ENCODE data around the gene MSANTD1. TPM values are rescaled to one million over a fixed set of nuclear protein-coding genes. Genes with fewer than 3 reads are reported as not detected.

MSANTD1 gene
- total and polyA plus RNA-seq, 2 donors (not counting 3 experiments of a cell fraction or from before 2014, with no cell fraction given) = 0.14 to 1.2 TPM

- Histone ChIP-seq H3K79me2 (ENCODE audit: control insufficient read depth, insufficient read depth, low read length) (no peaks in the 10 kb centered on the region), H3K4me1 (ENCODE audit: control insufficient read depth, extremely low read depth, insufficient read depth, low read length) (no peaks in the 10 kb centered on the region), H3K4me2 (ENCODE audit: insufficient read depth, low read length) (no peak overlapping the region), H4K20me1 (replicated peaks; ENCODE audit: control insufficient read depth, extremely low read depth, insufficient read depth, low read length) (no peaks in the 10 kb centered on the region), H3K9me1 (replicated peaks; ENCODE audit: control insufficient read depth, extremely low read depth, insufficient read depth, low read length) (no peaks in the 10 kb centered on the region), H2AFZ (ENCODE audit: low read depth, low read length) (no peak overlapping the region), H3K9ac (replicated peaks; ENCODE audit: extremely low read depth, insufficient read depth, low read length) (no peak overlapping the region), H3K9me3 (replicated peaks; ENCODE audit: control insufficient read depth, insufficient read depth, low read length) (no peaks in the 10 kb centered on the region), H3K27ac (ENCODE audit: insufficient read depth, low read depth, low read length) (no peak overlapping the region), H3K27me3 (ENCODE audit: control insufficient read depth in 2 of 2, insufficient read depth in 2 of 2, low read length in 2 of 2) (no peaks in the 10 kb centered on the region), H3K36me3 (ENCODE audit: control insufficient read depth in 2 of 2, extremely low read depth in 1 of 2, insufficient read depth in 2 of 2, low read length in 2 of 2) (no peaks in the 10 kb centered on the region), H3K4me3 (replicated peaks in 1 of 3; ENCODE audit: insufficient read depth in 1 of 3, low read depth in 1 of 3, low read length in 3 of 3) (no peak overlapping the region)
- POLR2A ChIA-PET = no interaction called here
- no peak for FAIRE-seq
- CTCF ChIA-PET = interaction anchor here (1.0 kb wide), 1 partner anchor 228 kb away, joined by 3 read pairs; no protein-coding TSS in a partner anchor
- BruUV-seq (replicated peaks) = no TSS peak
- DNase-seq (ENCODE audit: low read depth, low spot score) = no peak
- intact Hi-C loops (cut with micrococcal nuclease) = no loop called here
- no peak for TF ChIP-seq POLR2A (IDR thresholded peaks at IDR 0.05; ENCODE audit: low read depth, low read length)
- TF ChIP-seq JUN (IDR thresholded peaks at IDR 0.05; ENCODE audit: borderline replicate concordance, insufficient read depth, insufficient read length, low read depth) = no peak
- TF ChIP-seq POLR2AphosphoS5 (IDR thresholded peaks at IDR 0.05; ENCODE audit: insufficient read depth, low read depth, low read length) = no peak
- dilution Hi-C loops (cut with MboI; ENCODE audit: extremely low pct_ligation_motif_present, low sequenced_read_pairs) = no loop called here
These were observed 4.1 kb downstream of the MSANTD1 start for GRCh38 chr4:3252831-3253641.

- Histone ChIP-seq H4K20me1 (replicated peaks; ENCODE audit: control insufficient read depth, extremely low read depth, insufficient read depth, low read length) (no peaks in the 10 kb centered on the region), H3K9me1 (replicated peaks; ENCODE audit: control insufficient read depth, extremely low read depth, insufficient read depth, low read length) (no peaks in the 10 kb centered on the region), H3K9ac (replicated peaks; ENCODE audit: extremely low read depth, insufficient read depth, low read length) (no peak overlapping the region), H3K79me2 (ENCODE audit: control insufficient read depth, insufficient read depth, low read length) (no peaks in the 10 kb centered on the region), H3K4me1 (ENCODE audit: control insufficient read depth, extremely low read depth, insufficient read depth, low read length) (no peaks in the 10 kb centered on the region), H3K4me3 (replicated peaks in 1 of 3; ENCODE audit: insufficient read depth in 1 of 3, low read depth in 1 of 3, low read length in 3 of 3) (no peak overlapping the region), H3K36me3 (ENCODE audit: control insufficient read depth in 2 of 2, extremely low read depth in 1 of 2, insufficient read depth in 2 of 2, low read length in 2 of 2) (no peaks in the 10 kb centered on the region), H3K27me3 (ENCODE audit: control insufficient read depth in 2 of 2, insufficient read depth in 2 of 2, low read length in 2 of 2) (no peaks in the 10 kb centered on the region), H3K4me2 (ENCODE audit: insufficient read depth, low read length) (no peak overlapping the region), H3K9me3 (replicated peaks; ENCODE audit: control insufficient read depth, insufficient read depth, low read length) (no peaks in the 10 kb centered on the region), H3K27ac (ENCODE audit: insufficient read depth, low read depth, low read length) (no peak overlapping the region), H2AFZ (ENCODE audit: low read depth, low read length) (no peak overlapping the region)
- intact Hi-C loops (cut with micrococcal nuclease) (no loop called here), dilution Hi-C loops (cut with MboI; ENCODE audit: extremely low pct_ligation_motif_present, low sequenced_read_pairs) (no loop called here)
- TF ChIP-seq MYC (IDR thresholded peaks at IDR 0.05; ENCODE audit: low read depth, low read length) = no peak
- TF ChIP-seq JUN (IDR thresholded peaks at IDR 0.05; ENCODE audit: borderline replicate concordance, insufficient read depth, insufficient read length, low read depth) = no peak
- no peak for TF ChIP-seq GATA2 (IDR thresholded peaks at IDR 0.05; ENCODE audit: insufficient read depth, insufficient read length, low read depth, low read length)
- TF ChIP-seq, protein P1, sequence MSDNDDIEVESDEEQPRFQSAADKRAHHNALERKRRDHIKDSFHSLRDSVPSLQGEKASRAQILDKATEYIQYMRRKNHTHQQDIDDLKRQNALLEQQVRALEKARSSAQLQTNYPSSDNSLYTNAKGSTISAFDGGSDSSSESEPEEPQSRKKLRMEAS (IDR thresholded peaks at IDR 0.05; ENCODE audit: insufficient read depth, insufficient read length) = no peak
- TF ChIP-seq POLR2AphosphoS5 (IDR thresholded peaks at IDR 0.05; ENCODE audit: insufficient read depth, low read depth, low read length) = no peak
- TF ChIP-seq FOS (IDR thresholded peaks at IDR 0.05; ENCODE audit: borderline replicate concordance, insufficient read depth, low read length) = no peak
- no peak for TF ChIP-seq EZH2 (IDR thresholded peaks at IDR 0.05; ENCODE audit: borderline replicate concordance, low read depth, low read length, severe bottlenecking)
- no peak for TF ChIP-seq POLR2A (IDR thresholded peaks at IDR 0.05; ENCODE audit: low read depth, low read length)
- TF ChIP-seq, protein P2, sequence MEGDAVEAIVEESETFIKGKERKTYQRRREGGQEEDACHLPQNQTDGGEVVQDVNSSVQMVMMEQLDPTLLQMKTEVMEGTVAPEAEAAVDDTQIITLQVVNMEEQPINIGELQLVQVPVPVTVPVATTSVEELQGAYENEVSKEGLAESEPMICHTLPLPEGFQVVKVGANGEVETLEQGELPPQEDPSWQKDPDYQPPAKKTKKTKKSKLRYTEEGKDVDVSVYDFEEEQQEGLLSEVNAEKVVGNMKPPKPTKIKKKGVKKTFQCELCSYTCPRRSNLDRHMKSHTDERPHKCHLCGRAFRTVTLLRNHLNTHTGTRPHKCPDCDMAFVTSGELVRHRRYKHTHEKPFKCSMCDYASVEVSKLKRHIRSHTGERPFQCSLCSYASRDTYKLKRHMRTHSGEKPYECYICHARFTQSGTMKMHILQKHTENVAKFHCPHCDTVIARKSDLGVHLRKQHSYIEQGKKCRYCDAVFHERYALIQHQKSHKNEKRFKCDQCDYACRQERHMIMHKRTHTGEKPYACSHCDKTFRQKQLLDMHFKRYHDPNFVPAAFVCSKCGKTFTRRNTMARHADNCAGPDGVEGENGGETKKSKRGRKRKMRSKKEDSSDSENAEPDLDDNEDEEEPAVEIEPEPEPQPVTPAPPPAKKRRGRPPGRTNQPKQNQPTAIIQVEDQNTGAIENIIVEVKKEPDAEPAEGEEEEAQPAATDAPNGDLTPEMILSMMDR (IDR thresholded peaks at IDR 0.05; ENCODE audit: extremely low read depth in 1 of 2, insufficient read depth in 1 of 2, low read depth in 1 of 2, low read length in 2 of 2) = no peak
- FAIRE-seq (no peak), DNase-seq (ENCODE audit: low read depth, low spot score) (no peak)
- no TSS peak for BruUV-seq (replicated peaks)
- CTCF ChIA-PET = no interaction called here
- POLR2A ChIA-PET = no interaction called here
These were observed 4.8 kb downstream of the MSANTD1 start for GRCh38 chr4:3253808-3254207.
